ENCODE data around the gene TAAR9.

Gene TAAR9, protein sequence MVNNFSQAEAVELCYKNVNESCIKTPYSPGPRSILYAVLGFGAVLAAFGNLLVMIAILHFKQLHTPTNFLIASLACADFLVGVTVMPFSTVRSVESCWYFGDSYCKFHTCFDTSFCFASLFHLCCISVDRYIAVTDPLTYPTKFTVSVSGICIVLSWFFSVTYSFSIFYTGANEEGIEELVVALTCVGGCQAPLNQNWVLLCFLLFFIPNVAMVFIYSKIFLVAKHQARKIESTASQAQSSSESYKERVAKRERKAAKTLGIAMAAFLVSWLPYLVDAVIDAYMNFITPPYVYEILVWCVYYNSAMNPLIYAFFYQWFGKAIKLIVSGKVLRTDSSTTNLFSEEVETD

GRCh38 chr6:132537977-132538376 lies at the start of gene TAAR9:
Gene TAAR9 (plus strand): TSS chr6:132538277. CDS start chr6:132538290, 13 bp downstream.
- FAIRE-seq (no peak), DNase-seq (ENCODE audit: insufficient read length, low spot score) (no peak)
- no peak for TF ChIP-seq CTCF (IDR thresholded peaks at IDR 0.05; ENCODE audit: insufficient read depth, missing control alignments)

DNA sequence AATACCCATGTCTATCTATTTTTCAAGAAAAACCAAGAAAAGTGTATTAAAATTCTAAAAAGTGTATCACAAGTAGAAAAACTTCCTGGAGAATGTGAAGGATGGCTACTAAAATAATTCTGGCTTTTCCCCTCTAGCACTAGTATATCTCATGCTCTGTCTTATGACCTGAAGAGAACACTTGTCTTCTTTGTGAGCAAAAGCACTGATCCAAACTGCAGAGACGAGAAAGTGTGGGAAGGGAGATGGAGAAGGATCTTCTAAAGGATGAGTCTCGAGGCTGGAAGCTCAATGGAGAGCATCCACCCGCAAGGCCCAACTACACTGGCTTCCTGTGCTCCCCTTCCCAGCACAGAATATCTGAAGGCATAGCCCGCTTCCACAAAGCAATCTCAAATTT lies 48.7 kb upstream of the TAAR9 start:
- FAIRE-seq (no peak), DNase-seq (ENCODE audit: insufficient read length, low spot score) (no peak)
- TF ChIP-seq CTCF (IDR thresholded peaks at IDR 0.05; ENCODE audit: insufficient read depth, missing control alignments): no peak

DNA sequence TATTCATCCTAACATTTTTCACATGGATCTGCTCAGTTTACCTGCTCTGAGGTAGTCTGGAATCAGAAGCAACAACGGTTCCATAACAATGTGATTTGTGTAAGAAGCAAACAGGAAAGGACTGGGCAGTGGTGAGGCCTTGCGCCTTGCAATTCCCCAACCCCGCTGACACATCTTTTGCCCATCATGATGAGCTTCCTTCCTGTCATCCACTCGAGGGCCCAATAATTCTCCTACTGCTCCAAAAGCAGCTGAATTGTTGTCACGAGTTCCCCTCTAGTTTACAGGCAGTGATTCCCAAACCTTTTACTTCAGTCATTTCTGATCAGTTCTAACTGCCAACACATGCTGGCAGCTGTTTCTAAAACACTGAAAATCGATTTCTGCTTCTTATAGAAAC lies 48.1 kb upstream of the TAAR9 start:
- no peak for FAIRE-seq
- DNase-seq (ENCODE audit: insufficient read length, low spot score): no peak
- TF ChIP-seq CTCF (IDR thresholded peaks at IDR 0.05; ENCODE audit: insufficient read depth, missing control alignments): no peak

GRCh38 chr6:132490478-132491204 lies 47.4 kb upstream of the TAAR9 start:
- no peak for TF ChIP-seq CTCF (IDR thresholded peaks at IDR 0.05; ENCODE audit: insufficient read depth, missing control alignments)
- DNase-seq (ENCODE audit: insufficient read length, low spot score) (no peak), FAIRE-seq (no peak)

GRCh38 chr6:132491303-132491702 lies 46.8 kb upstream of the TAAR9 start:
- DNase-seq (ENCODE audit: insufficient read length, low spot score): no peak
- FAIRE-seq: no peak

GRCh38 chr6:132491881-132492280 lies 46.2 kb upstream of the TAAR9 start:
- no peak for DNase-seq (ENCODE audit: insufficient read length, low spot score)
- no peak for TF ChIP-seq CTCF (IDR thresholded peaks at IDR 0.05; ENCODE audit: insufficient read depth, missing control alignments)
- FAIRE-seq: no peak

More at GRCh38 chr6:132491303-132491702, 46.8 kb upstream of the TAAR9 start:
- no peak for TF ChIP-seq CTCF (IDR thresholded peaks at IDR 0.05; ENCODE audit: insufficient read depth, missing control alignments)

DNA sequence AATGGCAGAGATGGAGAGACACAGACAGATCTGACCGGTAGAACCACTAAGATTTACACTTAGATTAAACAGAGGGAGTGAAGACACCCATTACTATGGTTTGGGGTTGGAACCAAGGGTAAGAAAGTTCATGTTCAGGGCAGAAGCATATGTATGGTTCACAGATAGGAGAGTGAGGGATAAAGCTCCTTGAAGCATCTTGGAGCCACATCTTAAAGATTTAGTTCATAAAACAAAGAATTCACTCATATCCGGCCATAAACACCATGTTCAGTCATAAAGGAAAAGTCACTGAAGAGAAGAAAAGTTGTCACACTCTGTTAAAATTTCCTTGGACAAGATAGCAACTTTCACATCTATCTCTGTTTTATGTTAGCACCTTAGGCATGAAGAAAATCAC lies 43.1 kb upstream of the TAAR9 start:
- FAIRE-seq (no peak), DNase-seq (ENCODE audit: insufficient read length, low spot score) (no peak)
- TF ChIP-seq CTCF (IDR thresholded peaks at IDR 0.05; ENCODE audit: insufficient read depth, missing control alignments): no peak
